BE2C (cell line): ENCODE measurements around the gene PTPN11.

ENCODE experiments used
- DNase-seq: peaks from one replicate; pipeline ENCODE4 v3.0.0-alpha.2; 2020
- H3K27me3 ChIP-seq: fragments of 250-450 bp; sonication (Bioruptor Pico); 2 replicates; pipeline ENCODE4 v1.5.1; 2020; ENCODE audit warnings: mild to moderate bottlenecking
- H3K36me3 ChIP-seq: fragments of 250-450 bp; sonication (Bioruptor Pico); 2 replicates; pipeline ENCODE4 v1.5.1; 2020; ENCODE audit warnings: mild to moderate bottlenecking
- H3K4me1 ChIP-seq: fragments of 250-450 bp; sonication (Bioruptor Pico); 2 replicates; pipeline ENCODE4 v1.5.1; 2020
- H3K4me3 ChIP-seq: 2 replicates; pipeline ENCODE4 v1.5.1; 2011; ENCODE audit warnings: low read depth, low read length
- H3K9me3 ChIP-seq: fragments of 250-450 bp; sonication (Bioruptor Pico); 2 replicates; pipeline ENCODE4 v1.5.1; 2020
- TF ChIP-seq, protein P1 (sequence below): IDR thresholded peaks from 2 replicates; pipeline ENCODE4 v1.5.1; 2012; ENCODE audit warnings: mild to moderate bottlenecking, low read depth, low read length

The PTPN11 gene

GRCh38 chr12:112555621-112556233, 137.0 kb downstream of the PTPN11 start:
- no peak for DNase-seq
- Histone ChIP-seq H3K27me3 (no peaks in the 10 kb centered on the region), H3K9me3 (no peaks in the 10 kb centered on the region), H3K4me3 (no peak overlapping the region), H3K4me1 (no peaks in the 10 kb centered on the region; the same call in 1 of the 2 replicates), H3K36me3 (no peaks in the 10 kb centered on the region)
- TF ChIP-seq, protein P1, sequence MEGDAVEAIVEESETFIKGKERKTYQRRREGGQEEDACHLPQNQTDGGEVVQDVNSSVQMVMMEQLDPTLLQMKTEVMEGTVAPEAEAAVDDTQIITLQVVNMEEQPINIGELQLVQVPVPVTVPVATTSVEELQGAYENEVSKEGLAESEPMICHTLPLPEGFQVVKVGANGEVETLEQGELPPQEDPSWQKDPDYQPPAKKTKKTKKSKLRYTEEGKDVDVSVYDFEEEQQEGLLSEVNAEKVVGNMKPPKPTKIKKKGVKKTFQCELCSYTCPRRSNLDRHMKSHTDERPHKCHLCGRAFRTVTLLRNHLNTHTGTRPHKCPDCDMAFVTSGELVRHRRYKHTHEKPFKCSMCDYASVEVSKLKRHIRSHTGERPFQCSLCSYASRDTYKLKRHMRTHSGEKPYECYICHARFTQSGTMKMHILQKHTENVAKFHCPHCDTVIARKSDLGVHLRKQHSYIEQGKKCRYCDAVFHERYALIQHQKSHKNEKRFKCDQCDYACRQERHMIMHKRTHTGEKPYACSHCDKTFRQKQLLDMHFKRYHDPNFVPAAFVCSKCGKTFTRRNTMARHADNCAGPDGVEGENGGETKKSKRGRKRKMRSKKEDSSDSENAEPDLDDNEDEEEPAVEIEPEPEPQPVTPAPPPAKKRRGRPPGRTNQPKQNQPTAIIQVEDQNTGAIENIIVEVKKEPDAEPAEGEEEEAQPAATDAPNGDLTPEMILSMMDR: no peak

- Histone ChIP-seq H3K27me3 (no peaks in the 10 kb centered on the region), H3K4me1 (no peaks in the 10 kb centered on the region; the same call in 1 of the 2 replicates), H3K9me3 (no peaks in the 10 kb centered on the region), H3K4me3 (no peak overlapping the region), H3K36me3 (no peaks in the 10 kb centered on the region)
- TF ChIP-seq, protein P1: no peak
- no peak for DNase-seq
Measured at GRCh38 chr12:112557951-112558630, 139.3 kb downstream of the PTPN11 start.
